GM21367 (cell line): ENCODE results near the gene SELENOO.

Source experiments
- ATAC-seq: cut with Tn5 transposase; IDR thresholded peaks from one replicate; pipeline ENCODE4 v1.9.1; 2021; ENCODE audit not compliant: unreplicated experiment

The SELENOO gene

GRCh38 chr22:50252082-50253045, 51.6 kb downstream of the SELENOO start:
- no peak for ATAC-seq

DNA sequence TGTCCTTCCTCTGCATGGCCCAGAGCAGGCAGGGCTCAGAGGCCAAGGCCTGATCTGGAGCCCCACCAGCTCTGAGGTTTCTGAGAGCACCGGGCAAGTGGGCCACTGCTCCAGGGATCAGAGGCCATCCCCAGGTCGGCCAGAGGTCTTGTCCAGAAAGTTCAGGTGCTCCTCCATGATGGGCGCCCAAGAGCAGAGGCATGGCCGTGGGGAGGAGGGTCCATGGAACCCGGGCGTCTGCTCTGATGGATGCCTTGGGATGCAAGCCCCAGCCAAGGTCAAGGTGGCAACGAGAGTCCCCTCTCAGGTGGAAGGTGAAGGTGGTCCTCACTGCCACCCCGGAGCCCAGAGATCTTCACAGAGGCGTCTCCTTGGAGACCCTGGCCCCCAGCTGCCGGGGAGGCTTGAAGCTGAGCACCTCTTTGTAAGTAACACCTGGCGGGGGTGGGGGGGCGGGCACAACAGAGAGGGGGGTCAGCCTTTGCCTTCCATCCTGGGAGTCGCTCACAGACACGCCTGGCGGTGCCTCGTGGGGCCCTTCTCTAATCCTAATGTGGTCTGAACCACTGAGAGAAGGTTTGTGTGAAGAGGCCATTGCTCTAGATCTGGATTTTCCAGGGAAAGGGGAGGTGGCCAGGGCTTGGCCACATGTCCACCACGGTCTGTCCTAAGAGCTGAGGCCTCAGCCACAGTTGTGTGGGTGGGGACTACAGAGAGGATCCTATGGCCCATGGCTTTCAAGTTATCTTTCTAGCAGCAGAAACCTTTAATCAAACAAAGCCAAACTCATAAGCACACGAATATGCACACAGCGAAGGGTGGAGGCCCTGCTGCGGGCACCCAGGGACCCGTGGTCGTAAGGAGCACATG, 52.5 kb downstream of the SELENOO start:
- ATAC-seq = no peak

DNA sequence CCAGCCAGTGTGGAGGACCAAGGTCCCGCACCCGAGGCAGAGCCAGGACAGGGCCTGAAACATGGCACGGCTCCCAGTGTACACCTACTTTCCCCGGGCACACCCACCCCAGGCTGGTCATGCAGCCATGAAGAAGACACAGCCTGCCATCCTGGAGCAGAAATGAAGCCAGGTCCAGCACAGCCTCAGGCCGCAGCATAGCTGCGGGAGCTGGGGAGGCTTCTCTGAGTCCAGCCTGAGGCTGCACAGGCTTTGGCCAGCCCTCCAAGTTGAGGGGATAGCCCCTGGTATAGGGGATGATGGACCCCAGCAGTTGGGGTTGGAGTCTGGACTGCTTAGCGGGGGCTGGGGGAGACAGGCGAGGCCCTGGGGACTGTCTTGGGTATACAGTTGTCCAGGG, 53.1 kb downstream of the SELENOO start:
- no peak for ATAC-seq

DNA sequence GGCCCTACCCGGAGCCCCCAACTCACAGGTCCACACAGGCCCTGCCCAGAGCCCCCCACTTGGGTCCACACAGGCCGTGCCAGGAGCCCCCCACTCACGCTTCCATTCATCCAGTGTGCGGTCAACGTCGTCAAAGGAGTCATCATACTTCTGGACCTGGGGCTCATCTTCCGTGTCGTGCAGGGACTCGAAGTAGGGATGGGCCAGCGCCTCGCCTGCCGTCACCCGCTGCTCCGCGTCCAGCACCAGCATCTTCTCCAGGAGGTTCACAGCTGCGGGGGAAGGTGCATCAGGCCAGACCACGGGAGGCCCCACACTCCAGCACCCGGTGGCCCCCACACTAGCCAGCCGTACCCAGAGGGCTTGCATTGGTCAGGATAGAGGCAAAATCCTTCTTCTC, 54.3 kb downstream of the SELENOO start:
- ATAC-seq = no peak

DNA sequence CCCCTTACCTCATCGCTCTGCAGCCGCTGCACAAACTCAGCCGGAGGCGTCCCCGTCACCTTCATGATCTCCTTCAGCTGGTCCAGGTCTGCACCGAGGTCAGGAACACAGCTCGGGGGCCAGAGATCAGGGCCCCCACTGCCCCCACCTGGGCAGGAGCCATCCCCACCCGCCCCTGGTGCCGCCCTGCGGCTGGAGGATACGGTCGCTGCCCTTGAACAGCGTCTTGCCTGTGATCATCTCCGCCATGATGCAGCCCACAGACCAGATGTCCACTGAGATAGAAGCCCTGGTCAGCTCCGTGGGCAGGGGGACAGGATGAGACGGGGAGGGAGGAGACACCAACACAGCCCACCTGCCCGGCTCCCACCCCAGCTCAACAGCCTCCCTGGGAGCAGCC, 54.8 kb downstream of the SELENOO start:
- ATAC-seq = no peak

- no peak for ATAC-seq
Observed at GRCh38 chr22:50256258-50256862, 55.5 kb downstream of the SELENOO start.

- no peak for ATAC-seq
Observed at GRCh38 chr22:50257041-50257440, 56.2 kb downstream of the SELENOO start.

DNA sequence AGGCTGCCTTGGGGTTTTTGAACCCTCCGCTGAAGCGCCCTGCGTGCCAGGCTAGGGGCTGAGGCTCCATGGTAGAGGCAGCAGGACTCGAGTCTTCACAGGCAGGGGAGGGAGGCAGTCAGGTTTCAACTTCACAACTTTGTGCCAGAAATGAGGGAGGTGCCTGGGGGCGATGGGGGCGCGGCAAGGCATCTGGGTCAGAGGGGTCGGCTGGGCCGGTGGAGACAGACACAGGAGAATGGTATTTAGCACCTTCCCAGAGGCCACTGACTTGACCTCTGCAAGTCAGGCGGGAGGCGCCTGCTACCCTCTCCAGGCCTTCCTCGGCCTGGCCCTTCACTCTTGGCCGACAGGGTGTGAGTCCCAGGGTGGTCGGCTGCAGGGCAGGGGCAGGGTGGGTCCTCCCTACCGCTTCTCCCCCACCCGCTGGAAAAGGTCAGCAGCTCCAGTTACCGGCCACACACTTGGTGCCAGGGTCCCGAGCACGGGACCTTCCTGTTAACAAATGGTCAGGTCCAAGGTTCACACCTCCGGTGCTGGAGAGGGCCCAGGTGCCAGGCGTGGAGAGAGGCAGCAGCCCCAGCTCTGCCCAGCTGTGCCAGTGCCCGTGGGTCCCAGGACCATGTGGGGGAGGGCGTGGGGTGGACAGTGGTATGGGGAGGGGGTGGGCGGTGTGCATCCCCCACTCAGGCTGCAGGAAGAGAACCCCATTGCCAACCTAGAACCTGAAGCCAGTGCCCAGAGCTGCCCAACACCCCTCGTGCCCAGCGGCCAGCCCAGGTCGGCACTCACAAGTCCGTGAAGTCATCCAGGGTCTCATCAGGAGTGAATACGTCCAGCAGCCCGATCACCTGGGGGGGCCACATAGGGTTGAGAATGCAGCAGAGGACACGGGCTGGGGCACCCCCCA, 56.9 kb downstream of the SELENOO start:
- no peak for ATAC-seq

- no peak for ATAC-seq
Observed at GRCh38 chr22:50258361-50259292, 57.8 kb downstream of the SELENOO start.

GRCh38 chr22:50259302-50259701, 58.5 kb downstream of the SELENOO start:
- no peak for ATAC-seq

DNA sequence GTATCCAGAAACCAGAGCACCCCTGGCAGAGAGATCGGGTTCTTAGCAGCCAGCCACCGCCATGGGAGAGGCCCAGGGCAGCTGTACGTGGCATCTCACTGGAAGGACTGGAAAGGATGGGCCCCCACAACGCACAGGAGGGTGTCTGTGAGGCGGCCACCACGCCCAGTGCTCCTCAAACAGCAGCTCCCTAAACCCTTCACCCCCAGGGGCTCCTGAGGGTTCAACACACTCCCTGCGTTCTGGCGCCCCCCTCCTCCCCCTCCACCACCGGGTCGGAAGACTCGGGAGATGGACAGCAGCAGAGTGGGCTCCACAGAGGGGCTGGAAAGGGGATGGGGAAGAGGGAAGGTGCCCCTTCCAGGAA, 59.6 kb downstream of the SELENOO start:
- no peak for ATAC-seq

DNA sequence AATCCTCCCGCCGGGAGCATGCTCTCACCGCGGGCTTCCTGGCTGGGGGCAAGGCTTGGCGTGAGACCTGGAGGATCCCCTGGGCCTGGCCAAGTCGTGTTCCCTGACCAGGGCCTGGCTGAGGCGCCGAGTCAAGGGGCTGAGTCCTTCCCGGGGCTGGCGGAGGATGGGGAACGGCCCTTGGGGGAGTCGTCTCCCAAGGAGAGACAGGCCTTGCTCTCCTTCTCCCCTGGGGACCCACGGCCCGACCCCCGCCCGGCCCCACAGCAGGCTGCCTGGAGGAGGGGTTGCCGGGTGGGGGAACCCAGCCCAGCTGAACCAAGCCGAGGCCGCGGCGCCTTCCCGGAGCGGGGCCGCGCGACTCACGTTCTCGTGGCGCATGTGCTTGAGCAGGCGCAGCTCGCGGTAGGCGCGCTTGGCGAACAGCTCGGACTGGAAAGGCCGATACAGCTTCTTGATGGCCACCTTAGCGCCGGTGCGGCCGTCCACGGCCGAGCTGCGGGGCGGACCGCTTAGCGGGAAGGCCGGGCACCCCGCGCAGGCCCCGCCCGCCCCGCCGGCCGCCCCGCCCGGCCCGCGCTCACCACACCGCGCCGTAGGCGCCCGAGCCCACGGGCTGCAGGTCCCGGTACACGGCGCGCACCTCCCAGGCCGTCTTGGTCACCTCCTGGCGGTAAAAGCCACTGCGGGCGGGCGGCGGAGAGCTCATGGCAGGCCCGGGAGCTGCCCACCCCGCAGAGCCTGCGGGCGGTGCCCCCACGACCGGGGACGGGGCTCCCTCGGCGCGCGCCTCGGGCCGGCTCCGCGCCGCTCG, 60.2 kb downstream of the SELENOO start:
- no peak for ATAC-seq

DNA sequence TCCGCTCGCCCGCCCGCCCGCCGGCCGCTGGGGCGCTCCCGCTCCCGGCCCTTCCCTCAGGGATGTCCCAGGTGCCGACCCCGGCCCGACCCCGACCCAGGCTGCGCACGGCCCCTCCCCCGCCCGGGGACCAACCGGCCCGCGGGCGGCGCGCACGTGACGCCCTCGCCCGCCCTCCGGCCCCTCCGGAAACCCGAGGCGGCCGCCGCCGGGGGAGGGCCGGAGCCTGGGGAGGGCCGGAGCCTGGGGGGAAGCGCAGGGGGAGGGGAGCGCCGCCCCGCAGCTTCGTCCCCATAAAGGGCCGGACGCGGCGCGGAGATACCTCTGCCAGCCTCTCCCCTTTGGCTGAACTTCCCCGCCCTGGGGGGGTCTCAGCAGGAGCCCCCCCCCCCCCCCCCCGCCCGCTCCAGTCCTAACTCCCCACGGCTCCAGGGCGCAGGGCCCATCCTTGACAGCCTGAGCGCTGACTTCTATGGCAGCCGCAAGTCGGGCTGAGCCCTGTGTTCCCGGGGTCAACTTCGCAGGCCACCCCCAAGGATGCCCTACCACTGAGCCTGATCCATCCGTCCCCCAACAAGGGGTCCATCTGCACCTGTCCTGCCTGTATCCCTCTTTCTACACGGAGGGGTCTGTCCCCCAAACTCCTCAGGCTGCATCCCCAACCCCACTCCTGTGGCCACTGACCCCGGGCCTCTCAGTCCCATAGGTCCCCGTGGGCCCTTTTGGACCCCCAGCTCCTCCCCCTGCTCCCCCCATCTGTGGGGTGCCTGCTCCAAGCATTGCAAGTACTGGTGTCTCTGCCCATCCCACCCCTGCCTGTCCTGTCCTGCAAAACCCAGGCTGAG, 61.0 kb downstream of the SELENOO start, which contains the start of gene MAPK12:
MAPK12 (minus strand) TSS at position 69 of the 845 bp plus-strand sequence. CDS start 174 bp downstream, outside the sequence.
- ATAC-seq = no peak

- ATAC-seq = no peak
Observed at GRCh38 chr22:50262460-50262911, 61.7 kb downstream of the SELENOO start.

GRCh38 chr22:50262973-50263617, 62.3 kb downstream of the SELENOO start:
- no peak for ATAC-seq

DNA sequence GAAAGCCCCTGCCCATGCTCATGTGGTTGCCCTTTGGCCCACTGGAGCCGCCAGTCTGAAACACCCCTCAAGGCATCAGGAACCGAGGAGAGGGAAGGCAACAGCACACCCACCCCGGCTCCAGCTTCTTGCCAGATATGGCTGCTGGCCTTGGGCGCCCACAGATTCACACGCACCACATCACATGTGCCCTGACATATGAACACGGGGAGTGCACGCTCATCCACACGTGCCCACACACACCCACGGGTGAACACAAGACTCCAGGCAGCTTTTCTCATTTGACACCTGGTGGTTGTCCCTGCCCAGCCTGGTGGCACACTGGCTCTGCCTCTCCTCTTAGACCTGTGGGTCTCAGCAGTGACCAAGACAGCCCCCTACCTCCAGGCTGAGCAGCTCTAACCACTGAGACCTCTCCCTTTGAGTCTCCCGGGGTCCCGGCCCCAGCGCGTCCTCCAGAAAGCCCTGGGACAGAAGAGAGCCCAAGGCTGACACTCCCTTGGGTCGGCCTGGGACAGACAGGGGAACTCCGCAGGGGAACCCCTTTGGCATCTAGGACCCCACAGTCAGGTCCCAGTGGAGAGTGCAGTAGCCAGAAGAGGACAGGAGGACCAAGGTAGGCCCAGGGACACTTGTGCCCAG, 63.4 kb downstream of the SELENOO start:
- no peak for ATAC-seq
